OCI-LY3 (cell line): ENCODE measurements around the gene NRXN3.

Experiments
- H2AFZ ChIP-seq: fragments of 200-600, 300-600 bp; shearing (Covaris generic); 2 replicates; pipeline ENCODE4 v1.6.0; 2014; ENCODE audit warnings: antibody characterized with exemption, low read depth, low read length
- H3K27ac ChIP-seq: fragments of 200-600, 300-600 bp; sonication (generic); 2 replicates; pipeline ENCODE4 v1.5.1; 2014; ENCODE audit warnings: mild to moderate bottlenecking, low read length, moderate library complexity, mixed read lengths
- H3K27me3 ChIP-seq: fragments of 200-600, 300-600 bp; sonication (generic); 2 replicates; pipeline ENCODE4 v1.6.1; 2014; ENCODE audit warnings: low read depth, low read length, mixed read lengths
- H3K36me3 ChIP-seq: fragments of 200-600, 300-600 bp; sonication (generic); replicated peaks from 2 replicates; pipeline ENCODE3; 2014; ENCODE audit warnings: low read depth, low read length, mixed read lengths
- H3K4me1 ChIP-seq: fragments of 300-600, 200-600 bp; sonication (generic); 2 replicates; pipeline ENCODE4 v1.6.1; 2014; ENCODE audit warnings: low read length, mixed read lengths
- H3K4me2 ChIP-seq: fragments of 200-600, 300-600 bp; sonication (generic); 2 replicates; pipeline ENCODE4 v1.6.1; 2014; ENCODE audit warnings: low read length, mixed read lengths
- H3K4me3 ChIP-seq: fragments of 300-600, 200-600 bp; sonication (generic); 2 replicates; pipeline ENCODE4 v1.5.1; 2014; ENCODE audit warnings: antibody characterized with exemption, mild to moderate bottlenecking, low read length, moderate library complexity
- H3K79me2 ChIP-seq: fragments of 300-600, 200-600 bp; shearing (Covaris generic); 2 replicates; pipeline ENCODE4 v1.6.1; 2014; ENCODE audit warnings: mild to moderate bottlenecking, low read length, mixed read lengths
- H3K9ac ChIP-seq: fragments of 300-600, 200-600 bp; shearing (Covaris generic); 2 replicates; pipeline ENCODE4 v1.6.0; 2014; ENCODE audit warnings: mild to moderate bottlenecking, low read length, moderate library complexity
- H3K9me3 ChIP-seq: fragments of 200-600, 300-600 bp; shearing (Covaris generic); 2 replicates; pipeline ENCODE4 v1.6.1; 2014; ENCODE audit warnings: low read length, mixed read lengths; ENCODE audit not compliant: insufficient read depth
- H4K20me1 ChIP-seq: fragments of 200-600, 300-600 bp; sonication (generic); 2 replicates; pipeline ENCODE4 v1.6.1; 2016; ENCODE audit warnings: low read length, mixed read lengths; ENCODE audit not compliant: insufficient read depth
- CTCF ChIP-seq: fragments of 200-600, 300-600 bp; sonication (generic); IDR thresholded peaks from 2 replicates; pipeline ENCODE4 v1.5.1; 2014; ENCODE audit warnings: antibody characterized with exemption, low read length, low read depth
- EZH2phosphoT487 ChIP-seq: fragments of 200-600 bp; shearing (Covaris generic); IDR thresholded peaks from 2 replicates; pipeline ENCODE4 v1.6.1; 2018; ENCODE audit warnings: antibody characterized with exemption, mixed run types, low read depth

Gene NRXN3

DNA sequence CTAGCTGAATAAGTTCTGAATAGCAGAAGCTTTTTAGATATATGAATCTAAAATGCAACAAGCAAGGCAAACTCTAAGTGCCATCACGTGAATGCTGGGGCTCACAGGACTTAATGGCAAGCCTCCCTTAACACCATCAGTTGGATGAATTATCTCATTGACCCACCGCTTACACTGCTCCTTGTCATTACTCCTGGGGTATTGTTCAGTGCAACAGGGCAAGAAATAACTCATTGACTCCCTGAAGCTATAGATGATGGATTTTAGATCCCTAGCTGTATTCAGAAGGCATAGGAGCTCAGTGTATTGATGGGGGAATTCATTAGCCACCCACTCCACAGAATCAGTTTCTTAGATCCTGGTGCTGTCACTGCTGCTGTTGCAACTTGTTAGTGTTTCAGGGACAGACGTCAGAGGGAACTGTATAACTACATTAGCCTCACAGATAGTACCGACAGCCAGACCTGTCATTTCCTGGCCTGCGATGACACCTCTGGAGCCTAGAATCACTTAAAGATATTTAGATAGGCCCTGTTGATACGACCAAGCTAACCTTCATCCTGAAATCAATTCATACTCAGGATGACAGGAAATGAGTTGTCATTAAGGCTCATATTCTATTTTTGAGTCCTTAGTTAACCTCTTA, 1305.8 kb downstream of the NRXN3 start:
- H3K27ac ChIP-seq = no peak overlapping the region
- H2AFZ ChIP-seq = no peak overlapping the region
- H3K9ac ChIP-seq = no peak overlapping the region
- H3K79me2 ChIP-seq = no peaks in the 10 kb centered on the region
- no peaks in the 10 kb centered on the region for H3K4me1 ChIP-seq
- no peaks in the 10 kb centered on the region for H3K36me3 ChIP-seq
- no peaks in the 10 kb centered on the region for H4K20me1 ChIP-seq
- no peaks in the 10 kb centered on the region for H3K27me3 ChIP-seq
- H3K4me2 ChIP-seq = no peak overlapping the region
- no peak overlapping the region for H3K4me3 ChIP-seq
- no peaks in the 10 kb centered on the region for H3K9me3 ChIP-seq
- TF ChIP-seq EZH2phosphoT487 = no peak
- no peak for TF ChIP-seq CTCF

GRCh38 chr14:79476552-79476951, 1306.4 kb downstream of the NRXN3 start:
- Histone ChIP-seq H3K4me1 (no peaks in the 10 kb centered on the region), H3K9me3 (no peaks in the 10 kb centered on the region), H3K9ac (no peak overlapping the region), H3K4me2 (no peak overlapping the region), H3K36me3 (no peaks in the 10 kb centered on the region), H4K20me1 (no peaks in the 10 kb centered on the region), H3K27me3 (no peaks in the 10 kb centered on the region), H3K27ac (no peak overlapping the region), H2AFZ (no peak overlapping the region), H3K79me2 (no peaks in the 10 kb centered on the region), H3K4me3 (no peak overlapping the region)
- TF ChIP-seq CTCF (no peak), EZH2phosphoT487 (no peak)

DNA sequence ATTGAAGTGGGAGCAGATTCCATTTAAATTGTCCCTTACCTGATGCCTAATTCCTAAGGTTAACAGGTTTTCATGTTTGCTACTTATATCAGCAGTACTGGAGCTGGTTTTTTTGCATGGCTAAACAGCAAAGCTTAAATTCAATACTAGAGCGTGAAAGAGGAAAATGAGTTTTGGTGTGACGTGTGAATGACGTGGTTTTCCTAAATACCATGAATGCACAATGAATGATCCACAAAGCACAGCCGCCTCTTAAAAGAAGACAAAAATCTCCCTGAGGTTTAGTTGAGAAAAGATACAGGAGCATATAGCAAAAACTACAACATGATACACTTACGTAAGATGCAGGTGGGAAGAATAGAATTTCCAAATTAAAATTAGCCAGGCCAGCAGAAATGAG, 1310.0 kb downstream of the NRXN3 start:
- H4K20me1 ChIP-seq = no peaks in the 10 kb centered on the region
- no peak overlapping the region for H3K9ac ChIP-seq
- no peak overlapping the region for H3K4me3 ChIP-seq
- no peaks in the 10 kb centered on the region for H3K36me3 ChIP-seq
- no peak for TF ChIP-seq CTCF
- TF ChIP-seq EZH2phosphoT487 = no peak
- no peaks in the 10 kb centered on the region for H3K4me1 ChIP-seq
- no peak overlapping the region for H3K27ac ChIP-seq
- no peak overlapping the region for H2AFZ ChIP-seq
- H3K9me3 ChIP-seq = no peaks in the 10 kb centered on the region
- no peaks in the 10 kb centered on the region for H3K79me2 ChIP-seq
- H3K27me3 ChIP-seq = no peaks in the 10 kb centered on the region
- no peak overlapping the region for H3K4me2 ChIP-seq

GRCh38 chr14:79482825-79483224, 1312.7 kb downstream of the NRXN3 start:
- H3K4me1 ChIP-seq = no peaks in the 10 kb centered on the region
- no peaks in the 10 kb centered on the region for H3K36me3 ChIP-seq
- no peaks in the 10 kb centered on the region for H3K79me2 ChIP-seq
- H3K4me3 ChIP-seq = no peak overlapping the region
- no peak overlapping the region for H3K9ac ChIP-seq
- TF ChIP-seq EZH2phosphoT487 (no peak), CTCF (no peak)
- H3K27me3 ChIP-seq = no peaks in the 10 kb centered on the region
- no peaks in the 10 kb centered on the region for H4K20me1 ChIP-seq
- H3K27ac ChIP-seq = no peak overlapping the region
- no peaks in the 10 kb centered on the region for H3K9me3 ChIP-seq
- H3K4me2 ChIP-seq = no peak overlapping the region
- H2AFZ ChIP-seq = no peak overlapping the region
